ENCODE measurements around the gene THSD7A.

GRCh38 chr7:11698384-11698871, 133.6 kb downstream of the THSD7A start:
- no peak for TF ChIP-seq RXRA (IDR thresholded peaks at IDR 0.05)
- no peak for TF ChIP-seq CTCF (IDR thresholded peaks at IDR 0.05; ENCODE audit: low read depth, low read length, missing input control)
- no peak for TF ChIP-seq TAF1 (conservative IDR thresholded peaks at IDR 0.05)
- TF ChIP-seq ZBTB33 (IDR thresholded peaks at IDR 0.05) = no peak
- TF ChIP-seq, protein P1, sequence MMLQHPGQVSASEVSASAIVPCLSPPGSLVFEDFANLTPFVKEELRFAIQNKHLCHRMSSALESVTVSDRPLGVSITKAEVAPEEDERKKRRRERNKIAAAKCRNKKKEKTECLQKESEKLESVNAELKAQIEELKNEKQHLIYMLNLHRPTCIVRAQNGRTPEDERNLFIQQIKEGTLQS (IDR thresholded peaks at IDR 0.05) = no peak
- TF ChIP-seq YY1 (IDR thresholded peaks at IDR 0.05) = no peak
- no peak for TF ChIP-seq JUND (IDR thresholded peaks at IDR 0.05)
- TF ChIP-seq, protein P2, sequence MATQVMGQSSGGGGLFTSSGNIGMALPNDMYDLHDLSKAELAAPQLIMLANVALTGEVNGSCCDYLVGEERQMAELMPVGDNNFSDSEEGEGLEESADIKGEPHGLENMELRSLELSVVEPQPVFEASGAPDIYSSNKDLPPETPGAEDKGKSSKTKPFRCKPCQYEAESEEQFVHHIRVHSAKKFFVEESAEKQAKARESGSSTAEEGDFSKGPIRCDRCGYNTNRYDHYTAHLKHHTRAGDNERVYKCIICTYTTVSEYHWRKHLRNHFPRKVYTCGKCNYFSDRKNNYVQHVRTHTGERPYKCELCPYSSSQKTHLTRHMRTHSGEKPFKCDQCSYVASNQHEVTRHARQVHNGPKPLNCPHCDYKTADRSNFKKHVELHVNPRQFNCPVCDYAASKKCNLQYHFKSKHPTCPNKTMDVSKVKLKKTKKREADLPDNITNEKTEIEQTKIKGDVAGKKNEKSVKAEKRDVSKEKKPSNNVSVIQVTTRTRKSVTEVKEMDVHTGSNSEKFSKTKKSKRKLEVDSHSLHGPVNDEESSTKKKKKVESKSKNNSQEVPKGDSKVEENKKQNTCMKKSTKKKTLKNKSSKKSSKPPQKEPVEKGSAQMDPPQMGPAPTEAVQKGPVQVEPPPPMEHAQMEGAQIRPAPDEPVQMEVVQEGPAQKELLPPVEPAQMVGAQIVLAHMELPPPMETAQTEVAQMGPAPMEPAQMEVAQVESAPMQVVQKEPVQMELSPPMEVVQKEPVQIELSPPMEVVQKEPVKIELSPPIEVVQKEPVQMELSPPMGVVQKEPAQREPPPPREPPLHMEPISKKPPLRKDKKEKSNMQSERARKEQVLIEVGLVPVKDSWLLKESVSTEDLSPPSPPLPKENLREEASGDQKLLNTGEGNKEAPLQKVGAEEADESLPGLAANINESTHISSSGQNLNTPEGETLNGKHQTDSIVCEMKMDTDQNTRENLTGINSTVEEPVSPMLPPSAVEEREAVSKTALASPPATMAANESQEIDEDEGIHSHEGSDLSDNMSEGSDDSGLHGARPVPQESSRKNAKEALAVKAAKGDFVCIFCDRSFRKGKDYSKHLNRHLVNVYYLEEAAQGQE (IDR thresholded peaks at IDR 0.05) = no peak
- no peak for TF ChIP-seq FOXA1 (IDR thresholded peaks at IDR 0.05)
- TF ChIP-seq EGR1 (IDR thresholded peaks at IDR 0.05; ENCODE audit: low read depth in 2 of 2) = no peak
- TF ChIP-seq GABPA (IDR thresholded peaks at IDR 0.05 in 1 of 2, conservative IDR thresholded peaks at IDR 0.05 in 1 of 2) = no peak
- TF ChIP-seq SP1 (IDR thresholded peaks at IDR 0.05) = no peak

Measured in liver (tissue), 3 donors.